Activated gamma-delta T cell treated with anti-CD3 and anti-CD28 coated beads, Interleukin-2, amount 50 U/mL, for 16 hours (primary cell): ENCODE measurements around the gene SNX9.
"Not testable (repeated sequence)": the region's sequence is repeated elsewhere in the genome, so short reads cannot be mapped to it uniquely, and the experiment has no call there.

Experiments used
- DNase-seq: peaks from one replicate; pipeline ENCODE4 v3.0.0-alpha.2; 2020; ENCODE audit warnings: low read depth

Gene SNX9

DNA sequence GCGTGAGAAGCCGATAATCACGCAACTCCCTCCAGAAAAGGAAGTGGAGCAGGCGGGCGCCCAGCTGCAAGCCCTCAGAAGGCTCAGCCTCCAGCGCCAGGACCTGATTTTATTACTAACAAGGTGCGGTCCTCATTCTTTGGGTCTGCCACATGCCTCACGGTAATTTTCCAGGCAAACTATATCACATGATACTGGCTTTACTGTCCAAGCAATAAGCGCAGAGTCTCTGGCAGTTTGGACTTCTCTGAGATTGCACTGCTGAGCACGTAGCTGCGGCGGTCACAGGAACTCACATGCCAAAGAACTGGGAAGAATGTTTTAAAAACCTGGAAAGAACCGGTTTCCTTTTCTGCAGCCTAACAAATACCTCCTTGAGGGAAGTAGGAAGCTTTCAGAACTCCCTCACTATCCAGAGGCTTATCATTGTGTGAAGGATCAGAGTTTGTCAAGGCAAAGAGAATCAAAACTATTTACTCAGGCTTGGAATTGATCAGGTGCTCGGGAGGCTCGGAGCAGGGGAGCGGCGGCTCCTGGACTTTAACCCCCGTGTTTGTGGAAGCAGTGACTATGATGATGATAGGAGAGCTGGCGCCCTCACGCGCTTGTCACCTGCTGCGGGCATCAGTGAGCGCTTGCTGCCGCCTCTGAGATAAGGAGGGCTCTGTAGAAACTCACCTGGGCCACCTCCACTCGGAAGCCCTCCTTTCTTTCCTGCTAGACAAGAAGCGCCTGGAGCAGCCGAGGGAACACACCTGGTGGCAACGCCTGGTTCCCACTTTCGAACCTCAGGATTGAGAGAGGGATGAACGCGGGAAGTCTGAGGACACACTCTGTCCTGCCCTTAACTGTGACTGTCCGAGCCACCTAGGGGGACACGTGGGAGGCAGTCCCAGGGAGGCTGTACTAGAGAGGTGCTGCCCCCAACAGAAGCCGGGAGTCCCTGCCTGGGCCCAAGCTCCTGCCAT is 131.4 kb downstream of the SNX9 start:
- no peak for DNase-seq

DNA sequence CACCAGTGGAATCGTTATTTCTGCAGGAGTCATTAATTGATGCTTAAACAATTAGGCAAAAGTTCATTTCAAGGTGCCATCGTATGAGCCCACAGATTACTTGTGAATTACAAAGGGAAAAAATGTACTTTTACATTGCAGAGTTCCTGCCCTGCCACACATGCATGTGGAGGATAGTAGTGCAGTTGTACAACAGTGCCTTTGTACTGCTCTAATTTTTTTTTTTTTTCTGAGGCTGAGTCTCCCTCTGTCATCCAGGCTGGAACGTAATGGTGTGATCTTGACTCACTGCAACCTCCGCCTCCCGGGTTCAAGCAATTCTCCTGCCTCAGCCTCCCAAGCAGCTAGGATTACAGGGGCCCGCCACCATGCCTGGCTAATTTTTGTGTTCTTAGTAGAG is 132.6 kb downstream of the SNX9 start:
- no peak for DNase-seq

DNA sequence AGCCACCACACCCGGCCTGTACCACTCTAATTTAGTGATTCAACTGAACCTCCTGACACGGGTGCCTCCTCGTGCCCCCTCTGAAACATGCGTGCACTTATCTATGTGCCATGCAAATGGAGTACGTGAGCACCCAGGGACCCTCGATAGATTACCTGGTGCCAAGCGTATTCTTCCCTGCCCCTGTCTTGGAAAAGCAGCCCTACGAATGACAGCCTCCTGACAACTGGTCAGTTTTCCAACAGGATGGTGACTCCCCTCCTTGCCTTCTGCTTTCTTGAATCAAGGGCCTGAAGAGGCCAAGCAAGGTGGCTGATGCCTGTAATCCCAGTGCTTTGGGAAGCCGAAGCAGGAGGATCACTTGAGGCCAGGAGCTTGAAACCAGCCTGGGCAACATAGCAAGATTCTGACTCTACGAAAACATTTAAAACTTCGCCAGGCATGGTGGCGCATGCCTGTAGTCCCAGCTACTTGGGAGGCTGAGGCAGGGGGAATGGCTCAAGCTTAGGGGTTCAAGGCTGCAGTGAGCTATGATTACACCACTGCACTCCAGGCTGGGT is 133.2 kb downstream of the SNX9 start:
- DNase-seq, result no peak

GRCh38 chr6:157959451-157960227 is 136.6 kb downstream of the SNX9 start:
- no peak for DNase-seq

GRCh38 chr6:157961153-157961831 is 138.2 kb downstream of the SNX9 start:
- DNase-seq, result no peak

DNA sequence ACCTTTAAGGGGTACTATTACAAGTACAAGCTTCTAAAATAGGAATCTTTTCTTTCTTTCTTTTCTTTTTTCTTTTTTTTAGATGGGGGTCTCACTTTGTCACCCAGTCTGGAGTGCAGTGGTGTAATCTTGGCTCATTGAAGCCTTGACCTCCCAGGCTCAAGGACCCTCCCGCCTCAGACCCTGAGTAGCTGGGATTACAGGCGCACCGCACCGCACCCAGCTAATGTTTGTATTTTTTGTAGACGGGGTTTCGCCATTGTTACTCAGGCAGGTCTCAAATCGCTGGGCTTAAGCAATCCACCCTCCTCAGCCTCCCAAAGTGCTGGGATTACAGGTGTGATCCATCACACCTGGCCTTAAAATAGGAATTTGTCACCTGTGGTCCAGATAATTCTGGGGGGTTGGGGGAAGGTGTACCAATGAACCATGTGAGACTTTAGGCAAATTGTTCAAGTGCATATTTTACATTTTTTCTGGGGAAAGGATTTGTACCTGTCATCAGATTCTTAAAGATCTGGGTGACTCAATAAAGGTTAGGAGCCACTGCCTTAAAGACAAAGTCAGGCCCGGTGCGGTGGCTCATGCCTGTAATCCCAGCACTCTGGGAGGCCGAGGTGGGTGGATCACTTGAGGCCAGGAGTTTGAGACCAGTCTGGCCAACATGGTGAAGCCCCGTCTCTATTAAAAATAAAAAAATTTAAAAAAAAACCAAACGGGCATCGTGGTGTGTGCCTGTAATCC is 139.0 kb downstream of the SNX9 start:
- DNase-seq, result no peak

DNA sequence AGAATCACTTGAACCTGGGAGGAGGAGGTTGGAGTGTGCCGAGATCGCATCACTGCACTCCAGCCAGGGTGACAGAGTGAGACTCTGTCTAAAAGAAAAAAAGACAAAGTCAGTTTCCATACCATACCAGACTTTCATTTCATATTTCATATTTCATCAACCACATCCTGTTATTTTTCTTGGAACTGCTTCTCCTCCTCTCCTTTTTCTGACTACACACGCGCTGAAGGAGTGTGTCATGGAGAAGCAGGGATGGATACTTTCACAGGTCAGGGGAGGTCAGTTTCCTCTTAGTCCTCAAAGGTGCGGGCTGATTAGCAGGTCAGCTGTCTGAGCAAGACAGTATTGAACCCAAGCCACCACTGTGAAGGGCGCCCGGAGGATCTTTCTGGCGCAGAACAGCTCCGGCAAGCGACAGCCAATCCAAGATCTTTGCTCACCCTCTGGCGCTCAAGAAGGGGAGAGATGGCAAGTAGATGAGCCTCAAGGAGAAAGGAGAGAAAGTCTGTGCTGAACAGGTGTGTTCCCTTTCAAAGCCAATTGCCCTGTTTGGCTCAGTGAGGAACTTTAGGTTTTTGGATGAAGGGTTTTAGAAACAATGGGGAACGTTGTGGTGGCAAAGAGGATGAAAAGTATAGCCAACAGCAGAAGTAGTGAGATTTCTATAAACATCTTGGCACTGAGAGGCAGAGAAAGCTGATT is 139.7 kb downstream of the SNX9 start:
- no peak for DNase-seq

DNA sequence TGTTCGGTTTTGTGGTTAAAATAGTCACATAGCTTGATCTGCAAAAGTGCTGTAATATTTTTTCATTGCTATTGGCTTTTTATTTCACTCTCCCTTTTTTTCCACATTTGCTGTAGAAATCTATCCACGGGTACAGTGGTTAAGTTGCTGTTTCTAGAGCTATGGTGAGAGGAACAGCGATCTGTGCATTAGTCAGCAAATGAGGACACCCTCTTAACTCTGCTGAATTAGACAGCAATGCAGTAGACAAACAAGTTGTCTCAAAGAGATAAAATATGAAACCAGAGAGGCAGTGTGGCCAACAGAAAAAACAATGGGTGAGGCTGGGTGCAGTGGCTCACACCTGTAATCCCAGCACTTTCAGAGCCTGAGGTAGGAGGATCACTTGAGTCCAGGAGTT is 141.1 kb downstream of the SNX9 start:
- no peak for DNase-seq

GRCh38 chr6:157965387-157965786 is 142.3 kb downstream of the SNX9 start:
- DNase-seq, result no peak

- DNase-seq, result no peak
Observed at GRCh38 chr6:157966589-157966977, 143.5 kb downstream of the SNX9 start.

GRCh38 chr6:157967020-157967419 is 144.0 kb downstream of the SNX9 start:
- no peak for DNase-seq

- DNase-seq, result no peak
Observed at GRCh38 chr6:157967486-157967885, 144.4 kb downstream of the SNX9 start.

DNA sequence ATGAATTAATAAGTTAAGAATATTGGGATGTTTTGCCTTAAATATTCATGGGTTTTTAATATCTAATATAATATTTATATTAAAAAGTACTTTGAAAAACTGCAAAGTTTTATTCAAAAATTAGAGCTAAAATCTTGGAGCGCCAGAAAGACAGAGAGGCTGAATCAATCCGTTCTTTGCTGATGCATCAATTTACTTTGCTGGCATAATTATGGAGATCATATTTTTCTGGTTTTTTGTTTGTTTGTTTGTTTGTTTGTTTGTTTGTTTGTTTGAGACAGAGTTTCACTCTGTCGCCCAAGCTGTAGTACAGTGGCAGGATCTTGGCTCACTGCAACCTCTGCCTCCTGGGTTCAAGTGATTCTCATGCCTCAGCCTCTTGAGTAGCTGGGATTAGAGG is 149.1 kb downstream of the SNX9 start:
- DNase-seq, result not testable (repeated sequence)

- no peak for DNase-seq
Observed at GRCh38 chr6:157974341-157974894, 151.4 kb downstream of the SNX9 start.

GRCh38 chr6:157974967-157975366 is 151.9 kb downstream of the SNX9 start:
- DNase-seq, result no peak

DNA sequence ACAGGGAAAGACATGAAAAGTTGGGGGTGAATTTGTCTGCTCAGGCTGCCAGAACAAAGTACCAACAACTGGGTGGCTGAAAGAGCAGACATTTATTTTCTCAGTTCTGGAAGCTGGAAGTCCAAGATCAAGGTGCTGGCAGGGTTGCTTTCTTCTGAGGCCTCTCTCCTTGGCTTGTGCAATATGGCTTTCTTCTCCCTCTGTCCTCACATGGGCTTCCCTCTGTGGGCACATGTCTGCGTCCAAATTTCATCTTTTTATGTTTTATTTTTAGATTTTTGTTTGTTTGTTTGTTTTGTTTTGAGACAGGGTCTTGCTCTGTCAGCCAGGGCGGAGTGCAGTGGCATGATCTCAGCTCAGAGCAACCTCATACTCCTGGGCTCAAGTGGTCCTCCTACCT is 152.4 kb downstream of the SNX9 start:
- no peak for DNase-seq

DNA sequence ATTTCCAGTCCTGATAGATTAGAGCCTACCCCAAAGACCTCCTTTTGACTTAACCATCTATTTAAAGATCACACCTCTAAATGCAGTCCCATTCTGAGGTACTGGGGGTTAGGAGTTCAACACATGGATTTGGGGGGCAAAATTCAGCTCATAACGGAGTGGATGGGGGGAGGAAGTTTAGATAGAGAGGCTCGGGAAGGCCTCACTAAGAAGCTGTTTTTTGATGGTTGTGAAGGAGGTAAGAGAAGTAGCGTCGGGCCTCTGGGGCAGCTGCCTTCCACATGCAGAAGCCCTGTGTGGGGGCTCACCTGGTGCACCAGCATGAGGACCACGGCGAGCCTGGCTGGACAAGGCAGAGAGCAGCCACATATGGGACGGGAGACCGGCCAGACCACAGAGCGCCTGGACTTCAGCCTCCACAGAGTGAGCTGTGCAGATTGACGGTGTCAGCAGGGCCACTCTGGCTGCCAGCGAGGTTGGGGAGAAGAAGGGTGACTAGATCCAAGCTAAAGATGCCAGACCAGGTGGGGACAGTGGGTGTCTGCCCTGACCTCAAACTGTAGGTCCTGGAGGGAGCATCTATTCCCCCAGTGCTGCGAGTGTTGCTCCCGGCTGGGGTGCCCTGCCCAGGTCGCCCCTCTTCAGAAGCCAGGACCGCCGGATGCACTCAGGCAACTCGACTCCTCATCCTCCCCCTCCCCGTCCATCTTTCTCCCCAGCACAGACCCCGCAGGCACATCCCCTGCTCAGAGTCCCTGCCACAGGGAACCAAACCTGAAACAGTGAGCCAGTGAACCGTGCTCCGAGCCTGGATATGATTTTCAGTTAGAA is 153.5 kb downstream of the SNX9 start:
- no peak for DNase-seq

- no peak for DNase-seq
Observed at GRCh38 chr6:157977176-157977804, 154.2 kb downstream of the SNX9 start.
